ENCODE data around the gene NRG2. TPM values are rescaled to one million over a fixed set of nuclear protein-coding genes. Genes with fewer than 3 reads are reported as not detected.

Gene NRG2
- polyA plus RNA-seq, 3 donors = 0.01 TPM; not detected in 2

- Histone ChIP-seq H3K9me3 (replicated peaks in 1 of 2; ENCODE audit: control insufficient read depth in 1 of 2, insufficient read depth in 1 of 2, low read length in 2 of 2) (no peaks in the 10 kb centered on the region), H3K79me2 (ENCODE audit: insufficient read depth, low read length) (no peaks in the 10 kb centered on the region), H3K27ac (ENCODE audit: low read depth in 1 of 2, low read length in 2 of 2) (no peak overlapping the region), H3K27me3 (ENCODE audit: control insufficient read depth in 2 of 2, insufficient read depth in 2 of 2, low read length in 2 of 2) (peaks cover 12 to 24% of the 10 kb centered on the region in 2 donors), H3K4me1 (ENCODE audit: control insufficient read depth in 1 of 2, insufficient read depth in 2 of 2, low read length in 2 of 2) (no peaks in the 10 kb centered on the region), H3K9ac (ENCODE audit: insufficient read depth, low read length, poor library complexity, severe bottlenecking) (no peak overlapping the region), H4K20me1 (ENCODE audit: insufficient read depth, low read length) (no peaks in the 10 kb centered on the region), H3K36me3 (replicated peaks in 1 of 2; ENCODE audit: control insufficient read depth in 1 of 2, insufficient read depth in 2 of 2, low read length in 2 of 2) (no peaks in the 10 kb centered on the region), H3K4me3 (replicated peaks in 1 of 3; ENCODE audit: low read depth in 2 of 3, low read length in 3 of 3) (no peak overlapping the region), H2AFZ (ENCODE audit: insufficient read depth, low read depth, low read length, poor library complexity, severe bottlenecking) (no peak overlapping the region), H3K4me2 (replicated peaks; ENCODE audit: extremely low read depth, low read length, poor library complexity, severe bottlenecking) (no peak overlapping the region)
- DNase-seq = no peak
- H3K36me3 Mint-ChIP-seq = no peaks in the 10 kb centered on the region
- no peaks in the 10 kb centered on the region for H3K9me3 Mint-ChIP-seq
- no peak overlapping the region for H3K4me3 Mint-ChIP-seq
- WGBS (ENCODE audit: insufficient coverage) = no CpG with 5 or more reads among the region's 1 CpG
- peaks cover 21 to 39% (median 32%) of the 10 kb centered on the region in 3 donors for H3K27me3 Mint-ChIP-seq (ENCODE audit: low read depth in 3 of 3)
- intact Hi-C loops (cut with micrococcal nuclease) = no loop called here
- TF ChIP-seq CTCF (IDR thresholded peaks at IDR 0.05) = no peak
- no peaks in the 10 kb centered on the region for H3K4me1 Mint-ChIP-seq
- H3K27ac Mint-ChIP-seq = no peak overlapping the region
Measured at GRCh38 chr5:139995929-139996328, 47.2 kb downstream of the NRG2 start.

GRCh38 chr5:139994234-139994633 lies 48.9 kb downstream of the NRG2 start:
- Histone ChIP-seq H3K9ac (ENCODE audit: insufficient read depth, low read length, poor library complexity, severe bottlenecking) (no peak overlapping the region), H3K27ac (ENCODE audit: low read depth in 1 of 2, low read length in 2 of 2) (no peak overlapping the region), H3K4me2 (replicated peaks; ENCODE audit: extremely low read depth, low read length, poor library complexity, severe bottlenecking) (no peak overlapping the region), H3K4me3 (replicated peaks in 1 of 3; ENCODE audit: low read depth in 2 of 3, low read length in 3 of 3) (no peak overlapping the region), H3K79me2 (ENCODE audit: insufficient read depth, low read length) (no peaks in the 10 kb centered on the region), H3K27me3 (ENCODE audit: control insufficient read depth in 2 of 2, insufficient read depth in 2 of 2, low read length in 2 of 2) (peaks cover 12 to 24% of the 10 kb centered on the region in 2 donors), H3K9me3 (replicated peaks in 1 of 2; ENCODE audit: control insufficient read depth in 1 of 2, insufficient read depth in 1 of 2, low read length in 2 of 2) (no peaks in the 10 kb centered on the region), H3K4me1 (ENCODE audit: control insufficient read depth in 1 of 2, insufficient read depth in 2 of 2, low read length in 2 of 2) (no peaks in the 10 kb centered on the region), H2AFZ (ENCODE audit: insufficient read depth, low read depth, low read length, poor library complexity, severe bottlenecking) (no peak overlapping the region), H4K20me1 (ENCODE audit: insufficient read depth, low read length) (no peaks in the 10 kb centered on the region), H3K36me3 (replicated peaks in 1 of 2; ENCODE audit: control insufficient read depth in 1 of 2, insufficient read depth in 2 of 2, low read length in 2 of 2) (no peaks in the 10 kb centered on the region)
- Mint-ChIP-seq H3K27me3 (ENCODE audit: low read depth in 3 of 3) (peaks cover 16 to 36% (median 32%) of the 10 kb centered on the region in 3 donors), H3K36me3 (no peaks in the 10 kb centered on the region), H3K9me3 (no peaks in the 10 kb centered on the region), H3K4me3 (no peak overlapping the region), H3K27ac (no peak overlapping the region), H3K4me1 (no peaks in the 10 kb centered on the region)
- no CpG with 5 or more reads among the region's 1 CpG for WGBS (ENCODE audit: insufficient coverage)
- DNase-seq = no peak
- TF ChIP-seq CTCF (IDR thresholded peaks at IDR 0.05) = no peak
- intact Hi-C loops (cut with micrococcal nuclease) = no loop called here
